ENCODE data around the gene MTA3.

GRCh38 chr2:42804891-42805290 is 236.5 kb downstream of the MTA3 start:
- TF ChIP-seq CTCF (IDR thresholded peaks at IDR 0.05; ENCODE audit: low read depth, low read length, poor library complexity, severe bottlenecking): no peak
- no peak for TF ChIP-seq EZH2phosphoT487 (IDR thresholded peaks at IDR 0.05; ENCODE audit: borderline replicate concordance, low read length)

All from DOHH2 (cell line).